GM12875 (cell line): ENCODE measurements around the gene ARHGAP40.
A peak's percentile ranks its signal among the peaks of the same experiment; 100 is the strongest.

Experiments used
- H3K4me3 ChIP-seq: one replicate; pipeline ENCODE4 v1.5.1; 2011; ENCODE audit warnings: low read depth, low read length, control low read depth
- TF ChIP-seq, protein P1 (sequence below): IDR thresholded peaks from 2 replicates; pipeline ENCODE4 v1.5.1; 2011; ENCODE audit warnings: low read depth, mild to moderate bottlenecking, control low read depth, inconsistent platforms, low read length, moderate library complexity, borderline replicate concordance; ENCODE audit not compliant: insufficient read depth

ARHGAP40 gene

DNA sequence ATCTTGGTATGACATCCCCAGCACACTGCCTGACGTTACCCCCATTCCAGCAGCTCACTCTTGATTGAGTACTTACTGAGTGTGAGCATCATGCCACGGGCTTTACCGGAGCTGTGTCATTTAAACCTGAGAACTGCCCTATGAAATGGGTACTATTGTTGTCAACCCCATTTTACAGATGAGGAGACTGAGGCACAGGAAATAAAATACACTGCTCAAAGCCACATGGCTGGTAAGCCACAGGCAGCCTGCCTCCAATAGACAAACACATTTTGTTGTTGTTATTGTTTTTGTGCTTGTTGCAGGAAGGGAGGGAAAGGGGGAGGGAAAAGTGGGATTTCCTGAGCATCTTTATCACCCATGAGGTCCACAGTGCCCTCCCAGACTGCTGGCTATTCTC, 69.2 kb downstream of the ARHGAP40 start:
- TF ChIP-seq, protein P1, sequence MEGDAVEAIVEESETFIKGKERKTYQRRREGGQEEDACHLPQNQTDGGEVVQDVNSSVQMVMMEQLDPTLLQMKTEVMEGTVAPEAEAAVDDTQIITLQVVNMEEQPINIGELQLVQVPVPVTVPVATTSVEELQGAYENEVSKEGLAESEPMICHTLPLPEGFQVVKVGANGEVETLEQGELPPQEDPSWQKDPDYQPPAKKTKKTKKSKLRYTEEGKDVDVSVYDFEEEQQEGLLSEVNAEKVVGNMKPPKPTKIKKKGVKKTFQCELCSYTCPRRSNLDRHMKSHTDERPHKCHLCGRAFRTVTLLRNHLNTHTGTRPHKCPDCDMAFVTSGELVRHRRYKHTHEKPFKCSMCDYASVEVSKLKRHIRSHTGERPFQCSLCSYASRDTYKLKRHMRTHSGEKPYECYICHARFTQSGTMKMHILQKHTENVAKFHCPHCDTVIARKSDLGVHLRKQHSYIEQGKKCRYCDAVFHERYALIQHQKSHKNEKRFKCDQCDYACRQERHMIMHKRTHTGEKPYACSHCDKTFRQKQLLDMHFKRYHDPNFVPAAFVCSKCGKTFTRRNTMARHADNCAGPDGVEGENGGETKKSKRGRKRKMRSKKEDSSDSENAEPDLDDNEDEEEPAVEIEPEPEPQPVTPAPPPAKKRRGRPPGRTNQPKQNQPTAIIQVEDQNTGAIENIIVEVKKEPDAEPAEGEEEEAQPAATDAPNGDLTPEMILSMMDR = no peak
- H3K4me3 ChIP-seq = no peak overlapping the region

DNA sequence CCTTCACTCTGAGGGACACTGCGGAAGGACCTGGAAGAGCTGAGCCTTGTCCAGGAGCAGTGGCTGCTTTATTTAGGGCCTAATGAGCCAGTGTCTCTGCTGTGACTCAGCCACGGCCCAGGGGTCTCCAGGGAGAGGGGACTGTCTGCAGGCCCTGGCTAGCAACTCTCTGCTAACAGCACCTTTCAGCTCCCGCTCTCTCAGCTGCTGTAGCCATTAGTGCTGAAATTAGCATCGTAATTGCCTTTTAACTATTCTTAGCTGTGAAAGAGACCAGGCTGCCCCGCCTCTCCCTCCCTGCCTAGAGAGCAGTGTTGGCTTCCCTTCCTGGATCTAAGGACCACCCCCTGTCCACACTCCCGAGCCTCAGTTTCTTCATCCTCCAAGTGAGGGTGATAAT, 69.6 kb downstream of the ARHGAP40 start:
- H3K4me3 ChIP-seq = no peak overlapping the region
- TF ChIP-seq, protein P1 = no peak

- TF ChIP-seq, protein P1 = no peak
- H3K4me3 ChIP-seq = no peak overlapping the region
Observed at GRCh38 chr20:38671701-38672292, 70.2 kb downstream of the ARHGAP40 start.

DNA sequence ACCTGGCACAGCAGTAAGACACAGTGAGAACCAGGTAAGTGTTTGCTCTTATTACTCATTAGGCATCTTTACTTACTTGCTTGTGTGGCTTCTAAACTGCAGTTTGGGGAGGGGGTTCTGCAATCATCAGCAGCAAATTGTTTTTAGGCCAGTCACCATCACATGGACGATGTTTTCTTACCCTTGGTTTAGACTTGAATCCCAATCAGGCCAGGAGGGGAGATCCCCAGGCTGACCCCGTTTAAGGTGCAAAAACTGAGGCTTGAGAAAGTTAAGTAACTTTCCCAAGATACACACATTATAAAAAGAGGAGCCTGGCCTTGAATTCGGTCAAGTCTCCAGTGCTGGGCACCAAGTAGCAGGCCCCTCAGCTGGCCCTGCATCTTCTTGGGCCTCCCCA, 70.9 kb downstream of the ARHGAP40 start:
- TF ChIP-seq, protein P1 = no peak

DNA sequence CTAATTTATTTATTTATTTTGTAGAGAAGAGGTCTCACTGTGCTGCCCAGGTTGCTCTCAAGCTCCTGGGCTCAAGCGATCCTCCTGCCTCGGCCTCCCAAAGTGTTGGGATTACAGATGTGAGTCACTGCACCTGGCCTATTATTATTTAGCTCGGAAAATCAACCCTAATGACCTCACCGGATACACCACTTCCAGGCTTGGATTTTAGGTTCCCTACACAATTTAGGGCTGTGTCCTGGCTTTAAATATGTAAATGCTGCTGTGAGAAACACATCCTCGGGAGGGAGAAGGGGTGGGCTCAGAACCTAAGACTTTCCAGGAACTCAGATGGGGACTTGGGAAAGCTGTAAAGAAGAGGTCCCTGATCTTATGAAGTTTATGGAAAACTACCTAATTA, 71.7 kb downstream of the ARHGAP40 start:
- no peak overlapping the region for H3K4me3 ChIP-seq
- TF ChIP-seq, protein P1 = no peak

More for the DNA sequence above, 70.9 kb downstream of the ARHGAP40 start:
- H3K4me3 ChIP-seq = no peak overlapping the region

- peak overlapping the region; percentile 51 for H3K4me3 ChIP-seq
- TF ChIP-seq, protein P1 = no peak
Observed at GRCh38 chr20:38673725-38674091, 72.1 kb downstream of the ARHGAP40 start.

DNA sequence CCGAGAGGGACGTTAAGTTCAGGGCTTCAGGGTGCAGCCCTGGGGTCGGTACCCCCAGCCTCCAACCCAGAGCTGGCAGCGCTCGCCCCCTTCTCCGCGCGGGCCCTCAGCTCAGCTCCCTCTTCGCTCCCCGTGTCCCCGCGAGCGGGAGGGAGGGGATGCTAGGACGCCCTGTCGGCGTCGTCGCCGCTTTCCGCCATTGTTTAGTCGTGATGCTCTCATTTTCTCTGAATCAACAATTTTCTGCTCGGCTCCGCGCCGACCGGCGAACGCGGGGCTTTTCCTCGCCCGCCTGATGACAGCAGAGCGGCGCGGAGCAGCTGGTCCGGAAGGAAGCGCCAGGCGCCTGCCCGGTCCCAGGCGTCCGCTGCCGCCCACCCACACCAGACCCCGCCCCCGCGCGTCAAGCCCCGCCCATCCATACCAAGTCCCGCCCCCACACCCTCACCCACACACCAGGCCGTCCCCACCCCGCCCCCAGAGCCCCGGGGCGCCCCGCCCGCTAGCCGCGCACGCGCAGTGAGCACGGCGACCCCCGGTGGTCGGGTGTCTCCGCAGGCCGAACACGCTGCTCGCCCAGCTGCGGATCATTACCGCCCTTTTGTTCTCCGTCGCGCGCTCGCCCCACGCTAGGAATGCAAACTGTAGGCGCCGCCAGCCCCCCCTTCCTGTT, 72.6 kb downstream of the ARHGAP40 start:
- peak overlapping the region; percentile 51 for H3K4me3 ChIP-seq
- TF ChIP-seq, protein P1 = no peak
